ENCODE data around the gene HPN.

The HPN gene

DNA sequence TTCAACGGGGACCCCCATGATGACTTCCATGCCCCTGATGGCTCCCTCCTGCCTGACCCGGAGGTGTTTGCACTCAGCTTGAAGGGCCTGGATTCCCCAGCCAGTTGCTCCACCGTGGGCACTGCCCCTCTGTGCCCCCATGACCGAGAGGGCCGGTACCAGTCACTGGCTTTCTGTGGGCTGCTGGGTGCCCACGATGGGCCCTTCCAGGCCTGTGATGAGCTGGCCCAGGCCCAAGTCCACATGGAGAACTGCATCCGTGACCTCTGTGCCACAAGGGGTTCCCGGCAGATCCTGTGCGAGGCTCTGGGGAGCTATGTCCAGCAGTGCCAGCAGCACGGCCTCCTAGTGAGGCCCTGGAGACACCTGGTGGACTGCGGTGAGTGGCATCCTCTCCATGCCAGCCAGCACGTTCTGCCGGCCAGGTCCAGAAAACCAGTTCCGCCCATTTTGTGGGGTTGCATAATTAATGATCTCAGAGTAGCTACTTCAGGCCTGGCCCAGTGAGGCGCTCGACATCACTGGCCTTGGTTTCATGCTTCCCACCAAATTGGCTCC, 39.2 kb downstream of the HPN start:
- Histone ChIP-seq H3K27ac (ENCODE audit: low read length) (no peak overlapping the region), H3K27me3 (replicated peaks; ENCODE audit: insufficient read depth, low read length) (peaks cover 66% of the 10 kb centered on the region), H3K36me3 (replicated peaks; ENCODE audit: insufficient read depth, low read length) (no peaks in the 10 kb centered on the region), H3K79me2 (ENCODE audit: low read length) (no peaks in the 10 kb centered on the region), H3K4me2 (ENCODE audit: low read depth, low read length) (no peak overlapping the region), H3F3A (ENCODE audit: insufficient read depth, low read length) (no peaks in the 10 kb centered on the region), H3K9me3 (replicated peaks; ENCODE audit: insufficient read depth, low read length) (no peaks in the 10 kb centered on the region), H3K9ac (ENCODE audit: low read length) (no peak overlapping the region), H4K20me1 (ENCODE audit: insufficient read depth, low read length) (no peaks in the 10 kb centered on the region), H3K4me3 (ENCODE audit: low read length) (no peak overlapping the region), H2AFZ (ENCODE audit: low read length) (no peak overlapping the region), H3K9me2 (replicated peaks; ENCODE audit: insufficient read depth, low read length) (no peaks in the 10 kb centered on the region), H3K4me1 (ENCODE audit: low read length) (no peaks in the 10 kb centered on the region)
- TF ChIP-seq, protein P1, sequence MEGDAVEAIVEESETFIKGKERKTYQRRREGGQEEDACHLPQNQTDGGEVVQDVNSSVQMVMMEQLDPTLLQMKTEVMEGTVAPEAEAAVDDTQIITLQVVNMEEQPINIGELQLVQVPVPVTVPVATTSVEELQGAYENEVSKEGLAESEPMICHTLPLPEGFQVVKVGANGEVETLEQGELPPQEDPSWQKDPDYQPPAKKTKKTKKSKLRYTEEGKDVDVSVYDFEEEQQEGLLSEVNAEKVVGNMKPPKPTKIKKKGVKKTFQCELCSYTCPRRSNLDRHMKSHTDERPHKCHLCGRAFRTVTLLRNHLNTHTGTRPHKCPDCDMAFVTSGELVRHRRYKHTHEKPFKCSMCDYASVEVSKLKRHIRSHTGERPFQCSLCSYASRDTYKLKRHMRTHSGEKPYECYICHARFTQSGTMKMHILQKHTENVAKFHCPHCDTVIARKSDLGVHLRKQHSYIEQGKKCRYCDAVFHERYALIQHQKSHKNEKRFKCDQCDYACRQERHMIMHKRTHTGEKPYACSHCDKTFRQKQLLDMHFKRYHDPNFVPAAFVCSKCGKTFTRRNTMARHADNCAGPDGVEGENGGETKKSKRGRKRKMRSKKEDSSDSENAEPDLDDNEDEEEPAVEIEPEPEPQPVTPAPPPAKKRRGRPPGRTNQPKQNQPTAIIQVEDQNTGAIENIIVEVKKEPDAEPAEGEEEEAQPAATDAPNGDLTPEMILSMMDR (IDR thresholded peaks at IDR 0.05; ENCODE audit: low read length): no peak
- TF ChIP-seq EZH2phosphoT487 (IDR thresholded peaks at IDR 0.05; ENCODE audit: low read length): no peak
- no peak for TF ChIP-seq EZH2 (optimal IDR thresholded peaks at IDR 0.05; ENCODE audit: low read depth, low read length)
- no peak for DNase-seq

DNA sequence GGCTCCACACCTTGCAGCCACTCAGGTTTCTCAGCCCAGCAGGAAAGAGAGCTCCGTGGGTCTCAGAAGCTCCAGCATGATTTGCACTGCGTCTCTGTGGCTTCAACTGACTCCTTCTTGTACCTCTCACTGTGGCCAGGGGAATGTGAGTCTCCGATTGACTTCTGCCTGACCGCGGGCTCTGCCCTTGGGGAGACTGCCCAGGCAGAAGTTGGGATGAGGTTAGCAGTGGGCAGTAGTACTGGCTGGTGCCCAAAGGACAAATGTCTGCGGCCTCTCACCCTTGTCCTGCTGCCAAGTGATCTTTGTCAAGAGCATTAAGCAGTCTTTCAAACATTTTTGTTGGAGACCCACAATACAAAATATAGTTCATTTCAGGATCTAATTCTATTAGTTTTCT, 39.7 kb downstream of the HPN start:
- H3K9me2 ChIP-seq (replicated peaks; ENCODE audit: insufficient read depth, low read length): no peaks in the 10 kb centered on the region
- H3K27me3 ChIP-seq (replicated peaks; ENCODE audit: insufficient read depth, low read length): peaks cover 63% of the 10 kb centered on the region
- TF ChIP-seq EZH2phosphoT487 (IDR thresholded peaks at IDR 0.05; ENCODE audit: low read length): no peak
- no peak for TF ChIP-seq EZH2 (optimal IDR thresholded peaks at IDR 0.05; ENCODE audit: low read depth, low read length)
- TF ChIP-seq, protein P1 (IDR thresholded peaks at IDR 0.05; ENCODE audit: low read length): no peak
- H3K79me2 ChIP-seq (ENCODE audit: low read length): no peaks in the 10 kb centered on the region
- no peak for DNase-seq
- H3K4me2 ChIP-seq (ENCODE audit: low read depth, low read length): no peak overlapping the region
- no peak overlapping the region for H2AFZ ChIP-seq (ENCODE audit: low read length)
- no peaks in the 10 kb centered on the region for H3K9me3 ChIP-seq (replicated peaks; ENCODE audit: insufficient read depth, low read length)
- no peaks in the 10 kb centered on the region for H3K4me1 ChIP-seq (ENCODE audit: low read length)
- no peaks in the 10 kb centered on the region for H3F3A ChIP-seq (ENCODE audit: insufficient read depth, low read length)
- H3K36me3 ChIP-seq (replicated peaks; ENCODE audit: insufficient read depth, low read length): no peaks in the 10 kb centered on the region
- H3K9ac ChIP-seq (ENCODE audit: low read length): no peak overlapping the region
- no peak overlapping the region for H3K27ac ChIP-seq (ENCODE audit: low read length)
- H3K4me3 ChIP-seq (ENCODE audit: low read length): no peak overlapping the region
- no peaks in the 10 kb centered on the region for H4K20me1 ChIP-seq (ENCODE audit: insufficient read depth, low read length)

DNA sequence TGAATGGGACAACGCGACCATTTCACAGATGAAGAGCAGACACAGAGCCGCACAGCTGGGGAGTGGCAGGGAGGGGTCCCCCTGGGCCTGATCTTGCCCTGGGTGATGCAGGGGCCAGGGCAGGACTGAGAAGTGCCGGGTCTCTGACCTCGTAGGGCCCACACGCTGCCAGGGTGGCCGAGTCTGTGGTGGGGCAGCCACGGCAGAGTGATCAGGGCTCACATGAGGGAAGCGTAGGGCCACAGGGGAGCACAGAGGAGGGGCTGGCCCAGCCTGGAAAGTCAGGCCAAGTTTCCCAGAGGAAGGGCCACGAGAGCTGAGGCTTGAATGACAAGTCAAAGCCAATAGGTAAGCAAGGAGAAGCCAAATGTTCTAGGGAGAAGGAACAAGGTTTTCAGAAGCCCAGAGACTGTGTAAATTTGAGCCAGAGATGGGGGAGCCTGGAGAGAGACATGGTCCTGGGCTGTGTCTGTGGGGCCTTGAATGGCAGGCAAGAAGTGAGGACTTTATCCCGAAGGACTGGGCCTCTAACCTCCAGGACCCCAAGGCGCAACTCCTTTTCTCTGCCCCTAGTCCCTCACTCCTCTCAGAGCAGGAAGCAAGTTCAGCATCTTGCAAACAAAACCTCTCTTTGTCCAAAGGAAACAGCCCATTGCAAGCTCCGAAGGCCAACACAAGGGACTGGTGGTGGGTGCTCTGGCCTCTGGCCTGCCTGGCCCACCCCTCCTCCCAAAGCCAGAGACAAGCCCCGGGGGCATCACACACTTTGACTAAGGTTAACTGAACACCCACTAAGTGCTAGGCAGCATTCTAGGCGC, 42.4 kb downstream of the HPN start:
- TF ChIP-seq EZH2phosphoT487 (IDR thresholded peaks at IDR 0.05; ENCODE audit: low read length) (no peak), EZH2 (optimal IDR thresholded peaks at IDR 0.05; ENCODE audit: low read depth, low read length) (no peak)
- TF ChIP-seq, protein P1 (IDR thresholded peaks at IDR 0.05; ENCODE audit: low read length): no peak
- Histone ChIP-seq H4K20me1 (ENCODE audit: insufficient read depth, low read length) (no peaks in the 10 kb centered on the region), H3K9me2 (replicated peaks; ENCODE audit: insufficient read depth, low read length) (no peaks in the 10 kb centered on the region), H3K9me3 (replicated peaks; ENCODE audit: insufficient read depth, low read length) (no peaks in the 10 kb centered on the region), H3K4me2 (ENCODE audit: low read depth, low read length) (no peak overlapping the region), H3K4me3 (ENCODE audit: low read length) (no peak overlapping the region), H3K36me3 (replicated peaks; ENCODE audit: insufficient read depth, low read length) (no peaks in the 10 kb centered on the region), H3K9ac (ENCODE audit: low read length) (no peak overlapping the region), H2AFZ (ENCODE audit: low read length) (no peak overlapping the region), H3K4me1 (ENCODE audit: low read length) (no peaks in the 10 kb centered on the region), H3K79me2 (ENCODE audit: low read length) (no peaks in the 10 kb centered on the region), H3K27me3 (replicated peaks; ENCODE audit: insufficient read depth, low read length) (peaks cover 61% of the 10 kb centered on the region), H3F3A (ENCODE audit: insufficient read depth, low read length) (no peaks in the 10 kb centered on the region), H3K27ac (ENCODE audit: low read length) (no peak overlapping the region)
- DNase-seq: no peak

Measured in MM.1S (cell line).